ENCODE results near the gene WNT7A.

GRCh38 chr3:13853978-13854296 lies 25.9 kb downstream of the WNT7A start:
- TF ChIP-seq CTCF (IDR thresholded peaks at IDR 0.05) (no peak), POLR2AphosphoS5 (IDR thresholded peaks at IDR 0.05) (no peak), EP300 (IDR thresholded peaks at IDR 0.05) (no peak), POLR2A (IDR thresholded peaks at IDR 0.05) (no peak)

Data from upper lobe of left lung (tissue), 4 donors.